ENCODE results near the gene HMGN1. TPM values are rescaled to one million over a fixed set of nuclear protein-coding genes. Genes with fewer than 3 reads are reported as not detected.

The HMGN1 gene
- total RNA-seq, 6 experiments from 2014 or later, result 34.6 to 71.6 (median 63.9) TPM

DNA sequence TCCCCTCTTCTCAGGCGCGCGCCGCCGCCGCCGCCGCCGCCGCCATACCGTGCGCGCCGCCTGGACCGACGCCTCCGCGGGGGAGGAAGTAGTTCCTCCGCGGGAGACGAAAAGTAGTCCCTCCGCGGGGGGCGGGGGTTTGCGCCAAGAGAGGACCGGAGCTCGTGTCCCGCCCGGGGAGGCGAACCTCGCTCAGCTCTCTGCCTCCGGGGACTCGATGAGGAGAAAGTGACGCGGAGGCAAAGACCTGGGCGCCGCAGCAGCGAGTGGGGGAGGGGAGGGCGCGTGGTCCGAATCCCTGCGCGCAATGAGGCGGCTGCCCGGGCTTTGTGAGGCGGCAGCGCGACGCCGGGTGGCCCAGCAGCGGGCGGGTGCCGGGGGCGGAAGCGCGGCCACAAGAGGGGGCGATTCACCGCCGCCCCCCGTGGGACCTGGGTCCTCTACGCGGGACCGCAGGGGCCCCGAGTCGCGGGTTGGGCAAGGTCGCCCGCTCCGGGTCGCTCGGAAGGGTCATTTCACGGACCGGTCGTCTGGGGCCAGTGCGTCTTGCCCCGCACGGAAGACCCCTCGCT is 35.2 kb downstream of the HMGN1 start, which contains the start of gene BRWD1:
Gene BRWD1, minus strand, starts transcription at position 62 of the 572 bp plus-strand sequence. CDS start 141 bp downstream, outside the sequence.
- DNase-seq (peak; percentile 82 to 83 (median 82)), ATAC-seq (peak; percentile 61 to 81 (median 75))
- Histone ChIP-seq H3K9me3 (no peaks in the 10 kb centered on the region), H3K4me1 (peaks cover 0 to 16% (median 4%) of the 10 kb centered on the region in 4 donors), H3K27me3 (no peaks in the 10 kb centered on the region), H3K27ac (peak within 1 kb of the TSS; percentile 93 to 99 (median 93)), H3K36me3 (peaks cover 0 to 10% (median 5%) of the 10 kb centered on the region in 4 donors), H3K4me3 (peak within 1 kb of the TSS; percentile 81 to 88 (median 86))
- TF ChIP-seq, protein P1, sequence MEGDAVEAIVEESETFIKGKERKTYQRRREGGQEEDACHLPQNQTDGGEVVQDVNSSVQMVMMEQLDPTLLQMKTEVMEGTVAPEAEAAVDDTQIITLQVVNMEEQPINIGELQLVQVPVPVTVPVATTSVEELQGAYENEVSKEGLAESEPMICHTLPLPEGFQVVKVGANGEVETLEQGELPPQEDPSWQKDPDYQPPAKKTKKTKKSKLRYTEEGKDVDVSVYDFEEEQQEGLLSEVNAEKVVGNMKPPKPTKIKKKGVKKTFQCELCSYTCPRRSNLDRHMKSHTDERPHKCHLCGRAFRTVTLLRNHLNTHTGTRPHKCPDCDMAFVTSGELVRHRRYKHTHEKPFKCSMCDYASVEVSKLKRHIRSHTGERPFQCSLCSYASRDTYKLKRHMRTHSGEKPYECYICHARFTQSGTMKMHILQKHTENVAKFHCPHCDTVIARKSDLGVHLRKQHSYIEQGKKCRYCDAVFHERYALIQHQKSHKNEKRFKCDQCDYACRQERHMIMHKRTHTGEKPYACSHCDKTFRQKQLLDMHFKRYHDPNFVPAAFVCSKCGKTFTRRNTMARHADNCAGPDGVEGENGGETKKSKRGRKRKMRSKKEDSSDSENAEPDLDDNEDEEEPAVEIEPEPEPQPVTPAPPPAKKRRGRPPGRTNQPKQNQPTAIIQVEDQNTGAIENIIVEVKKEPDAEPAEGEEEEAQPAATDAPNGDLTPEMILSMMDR (IDR thresholded peaks at IDR 0.05), result peak; percentile 17 to 38 (median 26)
- peak; percentile 83 for TF ChIP-seq POLR2A (IDR thresholded peaks at IDR 0.05)
- intact Hi-C loops (cut with DNase I), result loop anchor here in 1 of 2 donors (10.0 kb wide), 1 partner anchor 71 kb away; a partner anchor contains a TSS
- WGBS (ENCODE audit: insufficient coverage, low coverage, low lambda C conversion rate, missing lambda C conversion rate), result 0% methylated on average over 16 of the region's 78 CpGs

DNA sequence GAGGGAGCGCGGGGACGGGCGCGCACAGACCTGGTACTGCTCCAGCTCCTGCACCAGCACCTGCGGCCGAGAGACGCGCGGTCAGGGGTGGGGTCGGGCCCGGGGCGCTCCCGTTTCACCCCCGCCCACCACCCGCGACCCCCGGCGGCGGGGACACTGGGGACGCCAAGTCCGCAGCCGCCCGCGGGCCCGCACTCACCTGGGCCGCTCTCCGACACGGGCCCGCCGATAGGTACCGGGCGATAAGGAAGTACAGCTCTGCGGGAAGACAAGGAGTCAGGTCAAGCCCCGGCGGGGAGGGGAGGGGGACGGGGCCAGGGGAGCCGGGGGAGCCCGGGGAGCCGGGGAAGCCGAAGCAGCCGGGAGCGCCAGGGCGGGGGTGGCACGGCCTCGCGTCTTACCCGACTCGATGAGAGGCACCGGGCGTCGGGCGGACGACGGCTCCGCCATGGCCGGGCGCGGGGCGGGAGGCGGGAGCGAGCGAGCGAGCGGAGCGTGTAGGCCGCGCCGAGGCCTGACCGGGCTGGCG is 35.8 kb downstream of the HMGN1 start:
- Histone ChIP-seq H3K4me3 (peak overlapping the region; percentile 81 to 88 (median 86)), H3K36me3 (peaks cover 0 to 10% (median 5%) of the 10 kb centered on the region in 4 donors), H3K27me3 (no peaks in the 10 kb centered on the region), H3K4me1 (peaks cover 0 to 16% (median 4%) of the 10 kb centered on the region in 4 donors), H3K27ac (peak overlapping the region; percentile 93 to 99 (median 93)), H3K9me3 (no peaks in the 10 kb centered on the region)
- ATAC-seq (peak in 3 of 4 donors; percentile 3 to 26 (median 4)), DNase-seq (peak; percentile 56 to 68 (median 61))
- no CpG with 5 or more reads among the region's 71 CpGs for WGBS (ENCODE audit: insufficient coverage, low coverage, low lambda C conversion rate, missing lambda C conversion rate)
- intact Hi-C loops (cut with DNase I), result loop anchor here in 1 of 2 donors (10.0 kb wide), 1 partner anchor 72 kb away; a partner anchor contains a TSS
- TF ChIP-seq, protein P1 (IDR thresholded peaks at IDR 0.05), result no peak
- TF ChIP-seq POLR2A (IDR thresholded peaks at IDR 0.05), result no peak

DNA sequence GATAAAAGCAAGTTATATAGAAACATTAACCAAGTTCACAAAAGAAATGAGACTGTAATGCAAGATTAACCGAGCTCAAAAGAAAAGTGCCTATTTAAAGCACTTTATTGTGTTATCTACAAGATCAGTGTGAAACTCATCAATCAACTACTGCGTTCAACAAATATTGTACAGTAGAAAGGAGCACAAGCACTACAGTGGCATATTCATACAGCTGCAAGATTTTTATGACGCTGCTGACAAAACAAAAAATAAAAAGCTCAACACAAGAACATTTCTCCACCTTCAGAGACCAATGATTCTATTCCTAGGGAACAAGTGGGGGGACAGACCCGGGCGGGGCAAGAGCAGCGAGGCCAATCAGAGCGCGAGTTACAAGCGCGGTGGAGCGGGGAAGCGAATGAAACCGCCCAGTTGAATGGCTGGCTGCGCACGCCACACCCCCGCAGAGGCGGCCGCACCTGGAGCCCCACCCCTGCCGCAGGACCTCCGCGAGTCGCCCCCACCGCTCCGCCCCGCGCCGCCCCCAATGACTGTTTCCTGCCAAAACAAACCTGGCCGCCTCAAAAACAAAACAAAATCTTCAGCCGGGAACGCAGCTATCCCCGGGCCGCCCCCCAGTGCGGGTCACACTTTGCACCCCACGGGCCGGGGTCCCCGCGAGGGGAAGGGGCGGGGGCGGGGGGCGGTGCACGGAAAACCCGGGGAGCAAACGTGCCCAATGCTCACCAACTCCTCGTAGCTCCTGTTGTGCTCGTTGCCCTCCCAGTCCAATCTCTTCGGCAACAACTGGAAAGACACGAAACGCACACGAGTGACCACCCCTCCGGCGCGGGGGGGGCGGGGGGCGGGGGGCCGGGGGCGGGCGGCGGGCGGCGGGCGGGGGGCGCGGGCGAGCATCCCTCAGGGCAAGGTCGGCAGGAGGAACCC is 36.5 kb downstream of the HMGN1 start:
- DNase-seq, result peak; percentile 95 to 96 (median 95)
- no peak for TF ChIP-seq POLR2A (IDR thresholded peaks at IDR 0.05)
- TF ChIP-seq, protein P1 (IDR thresholded peaks at IDR 0.05), result no peak
- intact Hi-C loops (cut with DNase I), result loop anchor here in 1 of 2 donors (10.0 kb wide), 1 partner anchor 72 kb away; a partner anchor contains a TSS
- ATAC-seq, result peak; percentile 87 to 94 (median 90)
- H3K4me3 ChIP-seq, result peak overlapping the region; percentile 81 to 88 (median 86)
- peaks cover 0 to 13% (median 4%) of the 10 kb centered on the region in 4 donors for H3K4me1 ChIP-seq
- H3K9me3 ChIP-seq, result no peaks in the 10 kb centered on the region
- WGBS (ENCODE audit: insufficient coverage, low coverage, low lambda C conversion rate, missing lambda C conversion rate), result 3% methylated on average over 20 of the region's 65 CpGs
- peaks cover 0 to 10% (median 5%) of the 10 kb centered on the region in 4 donors for H3K36me3 ChIP-seq
- peak overlapping the region; percentile 93 to 99 (median 93) for H3K27ac ChIP-seq
- no peaks in the 10 kb centered on the region for H3K27me3 ChIP-seq

DNA sequence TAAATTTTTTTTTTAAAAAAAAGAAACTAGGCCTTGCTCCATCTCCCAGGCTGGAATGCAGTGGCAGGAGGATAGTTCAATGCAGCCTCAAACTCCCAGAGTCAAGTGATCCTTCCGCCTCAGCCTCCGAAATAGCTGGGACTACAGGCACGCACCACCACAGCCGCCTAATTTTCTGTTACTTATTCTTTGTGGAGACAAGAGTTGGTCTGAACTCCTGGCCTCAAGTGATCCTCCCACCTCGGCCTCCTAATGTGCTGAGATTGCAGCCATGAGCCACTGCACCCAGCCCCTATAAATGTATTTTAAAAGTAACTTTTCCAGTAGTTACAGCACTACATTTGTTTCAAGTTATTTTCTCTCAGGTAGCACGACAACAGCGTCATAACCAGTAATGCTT is 37.7 kb downstream of the HMGN1 start:
- no peak for DNase-seq
- intact Hi-C loops (cut with DNase I), result loop anchor here in 1 of 2 donors (10.0 kb wide), 1 partner anchor 74 kb away; a partner anchor contains a TSS
- ATAC-seq, result no peak
- H3K4me1 ChIP-seq, result peaks cover 0 to 9% (median 2%) of the 10 kb centered on the region in 4 donors
- TF ChIP-seq, protein P1 (IDR thresholded peaks at IDR 0.05), result no peak
- no peak for TF ChIP-seq POLR2A (IDR thresholded peaks at IDR 0.05)
- WGBS (ENCODE audit: insufficient coverage, low coverage, low lambda C conversion rate, missing lambda C conversion rate), result 92% methylated on average over 2 of the region's 7 CpGs
- peaks cover 0 to 10% (median 5%) of the 10 kb centered on the region in 4 donors for H3K36me3 ChIP-seq
- H3K27me3 ChIP-seq, result no peaks in the 10 kb centered on the region
- H3K9me3 ChIP-seq, result no peaks in the 10 kb centered on the region
- no peak overlapping the region for H3K4me3 ChIP-seq
- H3K27ac ChIP-seq, result no peak overlapping the region

Measured in right lobe of liver (tissue), 6 donors.